ENCODE data around the gene DUSP6. TPM values are rescaled to one million over a fixed set of nuclear protein-coding genes. Genes with fewer than 3 reads are reported as not detected.

The DUSP6 gene
- total and polyA plus RNA-seq, 10 of the 15 experiments (the other 5 are each of a cell fraction or from before 2014, with no cell fraction given) = 0.02 to 0.69 (median 0.07) TPM; not detected in 1

GRCh38 chr12:89350630-89351488 lies 1.4 kb downstream of the DUSP6 start:
- no peak for ATAC-seq
- Histone ChIP-seq H3K4me2 (ENCODE audit: control insufficient read depth, insufficient read depth) (peak overlapping the region; percentile 81; the same call in 1 of the 2 replicates), H3K79me2 (ENCODE audit: control insufficient read depth, insufficient read depth, low read length) (no peaks in the 10 kb centered on the region), H3K36me3 (ENCODE audit: control insufficient read depth in 2 of 2, insufficient read depth in 2 of 2, low read length in 1 of 2) (no peaks in the 10 kb centered on the region), H4K20me1 (ENCODE audit: control insufficient read depth, insufficient read depth) (no peaks in the 10 kb centered on the region; the same call in 1 of the 2 replicates), H3K27ac (ENCODE audit: control insufficient read depth, insufficient read depth) (no peak overlapping the region), H3K9ac (ENCODE audit: control insufficient read depth, insufficient read depth, low read length) (no peak overlapping the region), H3K4me1 (ENCODE audit: control insufficient read depth, insufficient read depth, low read length) (peaks cover 13% of the 10 kb centered on the region), H3K27me3 (replicated peaks in 1 of 2; ENCODE audit: control insufficient read depth in 2 of 2, insufficient read depth in 2 of 2, low read length in 1 of 2) (peaks cover 20 to 43% of the 10 kb centered on the region in 2 experiments), H2AFZ (ENCODE audit: control insufficient read depth, low read depth, low read length) (no peak overlapping the region), H3K9me3 (replicated peaks; ENCODE audit: control insufficient read depth, insufficient read depth, low read length) (no peaks in the 10 kb centered on the region; the same call in 2 of the 3 replicates), H3K4me3 (no peak overlapping the region)
- ChIA-PET SMC1A (ENCODE audit: uncharacterized antibody, unreplicated experiment) (no interaction called here), RAD21 (ENCODE audit: unreplicated experiment) (no interaction called here), POLR2A (no interaction called here), CTCF (no interaction called here)
- BruUV-seq (replicated peaks) = no TSS peak
- no peak for FAIRE-seq
- in situ Hi-C loops (cut with MboI) (no loop called here), intact Hi-C loops (cut with micrococcal nuclease; ENCODE audit: unreplicated experiment) (loop anchor here (5.0 kb wide), 1 partner anchor 116 kb away; no protein-coding TSS in a partner anchor)
- TF ChIP-seq IKZF1 (conservative IDR thresholded peaks at IDR 0.05) (no peak), EZH2 (IDR thresholded peaks at IDR 0.05; ENCODE audit: borderline replicate concordance, control insufficient read depth, low read depth, low read length) (peak; percentile 60; the same call in 1 of the 2 replicates)
- no peak for DNase-seq (ENCODE audit: low read depth, low spot score)
- WGBS (ENCODE audit: insufficient coverage, insufficient replicate concordance, low lambda C conversion rate, missing lambda C conversion rate) = 2% methylated on average over 51 of the region's 51 CpGs

- Histone ChIP-seq H4K20me1 (ENCODE audit: control insufficient read depth, insufficient read depth) (no peaks in the 10 kb centered on the region; the same call in 1 of the 2 replicates), H3K79me2 (ENCODE audit: control insufficient read depth, insufficient read depth, low read length) (no peaks in the 10 kb centered on the region), H3K27ac (ENCODE audit: control insufficient read depth, insufficient read depth) (no peak overlapping the region), H3K36me3 (ENCODE audit: control insufficient read depth in 2 of 2, insufficient read depth in 2 of 2, low read length in 1 of 2) (no peaks in the 10 kb centered on the region), H3K4me1 (ENCODE audit: control insufficient read depth, insufficient read depth, low read length) (peaks cover 18% of the 10 kb centered on the region), H3K9me3 (replicated peaks; ENCODE audit: control insufficient read depth, insufficient read depth, low read length) (no peaks in the 10 kb centered on the region; the same call in 2 of the 3 replicates), H3K9ac (ENCODE audit: control insufficient read depth, insufficient read depth, low read length) (no peak overlapping the region), H2AFZ (ENCODE audit: control insufficient read depth, low read depth, low read length) (no peak overlapping the region), H3K27me3 (replicated peaks in 1 of 2; ENCODE audit: control insufficient read depth in 2 of 2, insufficient read depth in 2 of 2, low read length in 1 of 2) (peaks cover 21 to 39% of the 10 kb centered on the region in 2 experiments), H3K4me3 (no peak overlapping the region), H3K4me2 (ENCODE audit: control insufficient read depth, insufficient read depth) (no peak overlapping the region)
- DNase-seq (ENCODE audit: low read depth, low spot score) = no peak
- POLR2A ChIA-PET = no interaction called here
- BruUV-seq (replicated peaks) = no TSS peak
- CTCF ChIA-PET = no interaction called here
- in situ Hi-C loops (cut with MboI) = no loop called here
- TF ChIP-seq EZH2 (IDR thresholded peaks at IDR 0.05; ENCODE audit: borderline replicate concordance, control insufficient read depth, low read depth, low read length) (0 out of 2 replicates have a peak, but pooled peaks have one; percentile 66), MTA2 (IDR thresholded peaks at IDR 0.05; ENCODE audit: low read depth) (no peak), KDM1A (IDR thresholded peaks at IDR 0.05; ENCODE audit: borderline replicate concordance) (no peak)
- FAIRE-seq = no peak
- 22% methylated on average over 7 of the region's 7 CpGs for WGBS (ENCODE audit: insufficient coverage, insufficient replicate concordance, low lambda C conversion rate, missing lambda C conversion rate)
- SMC1A ChIA-PET (ENCODE audit: uncharacterized antibody, unreplicated experiment) = no interaction called here
- RAD21 ChIA-PET (ENCODE audit: unreplicated experiment) = no interaction called here
- no peak for ATAC-seq
- intact Hi-C loops (cut with micrococcal nuclease; ENCODE audit: unreplicated experiment) = loop anchor here (5.0 kb wide), 1 partner anchor 117 kb away; no protein-coding TSS in a partner anchor
These were observed 2.1 kb downstream of the DUSP6 start for GRCh38 chr12:89350260-89350629.
